Activated CD4-positive, alpha-beta T cell treated with anti-CD3 and anti-CD28 coated beads, Interleukin-2, amount 50 U/mL, for 16 hours (primary cell): ENCODE results near the gene MPZL1.
"Not testable (repeated sequence)": the region's sequence is repeated elsewhere in the genome, so short reads cannot be mapped to it uniquely, and the experiment has no call there.

Source experiments
- DNase-seq: peaks from one replicate; pipeline ENCODE4 v3.0.0-alpha.2; 2020

MPZL1 gene

DNA sequence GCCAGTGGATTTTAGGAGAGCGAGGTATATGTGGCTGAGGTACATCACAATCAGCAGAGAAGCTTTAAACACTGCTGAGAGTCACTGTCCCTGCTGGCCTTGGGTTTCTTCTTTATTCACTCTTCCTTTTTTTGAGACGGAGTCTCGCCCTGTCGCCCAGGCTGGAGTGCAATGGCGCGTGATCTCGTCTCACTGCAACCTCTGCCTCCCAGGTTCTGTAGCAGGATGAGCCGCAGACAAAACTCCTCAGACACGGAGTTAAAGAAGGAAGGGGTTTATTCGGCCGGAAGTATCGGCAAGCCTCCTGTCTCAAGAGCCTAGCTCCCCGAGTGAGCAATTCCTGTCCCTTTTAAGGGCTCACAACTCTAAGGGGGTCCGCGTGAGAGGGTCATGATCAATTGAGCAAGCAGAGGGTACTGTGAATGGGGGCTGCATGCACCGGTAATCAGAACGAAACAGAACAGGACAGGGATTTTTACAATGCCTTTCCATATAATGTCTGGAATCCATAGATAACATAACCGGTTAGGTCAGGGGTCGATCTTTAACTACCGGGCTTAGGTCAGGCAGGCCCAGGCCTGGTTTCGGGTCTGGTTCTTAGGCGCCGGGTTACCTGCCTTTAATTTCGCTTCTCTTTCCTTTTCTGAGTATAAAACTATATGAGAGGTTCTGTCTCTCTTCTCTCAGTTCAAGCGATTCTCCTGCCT, 1.9 kb upstream of the MPZL1 start:
- not testable (repeated sequence) for DNase-seq

DNA sequence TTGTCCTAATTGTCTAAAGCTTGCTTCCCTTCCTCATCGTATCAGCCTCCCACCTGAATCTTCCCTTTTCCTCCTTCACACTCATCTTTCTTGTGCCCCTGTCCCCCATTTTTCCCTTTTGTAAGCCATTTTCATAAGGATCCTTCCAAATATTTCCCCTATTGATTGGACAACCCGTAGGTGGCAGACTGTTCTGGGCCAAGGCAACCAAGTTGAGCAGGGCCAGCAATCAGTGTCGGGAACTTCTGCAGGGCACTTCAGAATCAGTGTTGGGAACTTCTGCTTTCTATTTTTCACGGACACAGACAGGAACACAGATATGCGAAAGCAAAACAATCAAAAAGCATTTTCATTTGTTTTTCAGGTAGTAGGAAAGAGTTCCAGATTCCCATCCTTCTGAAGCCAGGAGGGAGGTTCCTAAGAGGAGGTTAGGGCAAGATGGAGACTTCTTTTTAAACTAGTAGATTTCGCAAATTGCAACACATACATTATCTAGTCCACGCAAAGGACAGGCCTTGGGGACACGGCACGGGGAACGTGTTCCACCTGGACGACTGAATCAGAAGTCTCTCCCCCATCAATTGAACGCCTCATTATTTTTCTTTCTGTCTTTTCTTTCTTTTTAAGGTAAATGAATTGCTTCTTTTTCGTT, 691 bp upstream of the MPZL1 start:
- DNase-seq: no peak

DNA sequence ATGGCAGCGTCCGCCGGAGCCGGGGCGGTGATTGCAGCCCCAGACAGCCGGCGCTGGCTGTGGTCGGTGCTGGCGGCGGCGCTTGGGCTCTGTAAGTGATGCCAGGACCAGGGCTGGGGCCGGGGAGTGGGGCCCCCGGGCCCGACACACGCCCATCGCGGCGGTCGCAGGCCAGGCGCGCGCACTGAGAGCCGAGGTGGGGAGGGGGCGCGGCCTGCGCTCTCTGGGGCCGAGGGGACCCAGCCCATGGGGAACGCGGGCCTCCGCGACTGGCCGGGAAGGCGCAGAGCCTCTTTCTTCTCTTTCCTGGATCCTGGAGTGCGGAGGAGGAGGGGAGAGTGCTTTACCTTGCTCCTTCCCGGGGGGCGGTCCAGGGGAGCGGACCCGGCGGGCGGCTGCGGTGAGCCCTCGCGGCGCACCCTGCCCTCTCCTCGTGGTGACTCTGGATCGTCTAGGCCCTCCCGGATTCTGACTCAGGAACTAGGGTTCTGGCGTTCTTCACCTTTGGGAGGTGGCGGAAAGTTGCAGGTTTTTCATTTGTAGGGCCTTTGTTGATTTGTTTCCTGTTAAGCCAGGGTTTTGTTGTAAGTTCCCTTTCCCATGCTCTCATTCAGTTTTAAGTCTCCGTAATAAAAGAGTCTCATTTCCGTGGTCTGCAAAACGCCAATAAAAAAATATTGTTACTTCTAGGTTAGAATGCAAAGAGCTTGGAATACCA, 529 bp downstream of the MPZL1 start:
- no peak for DNase-seq

DNA sequence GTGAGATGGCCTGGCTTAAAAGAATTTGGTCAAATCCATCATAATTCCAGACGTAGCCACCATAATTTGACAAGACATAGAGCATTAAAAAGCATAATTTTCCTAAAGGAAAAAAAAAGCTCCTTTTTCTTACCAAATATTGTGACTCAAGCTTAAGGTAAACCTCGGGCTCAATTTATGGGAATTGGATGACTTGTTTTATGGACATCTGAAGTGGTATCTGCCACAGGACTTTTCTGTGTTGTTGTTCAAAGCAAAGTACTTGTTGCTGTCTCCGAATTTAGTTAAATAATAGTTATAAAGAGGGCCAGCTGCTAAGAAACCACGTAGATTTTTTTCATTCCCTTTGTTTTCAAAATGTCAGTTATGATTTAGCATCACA, 1.1 kb downstream of the MPZL1 start:
- no peak for DNase-seq

GRCh38 chr1:167723707-167724323, 2.0 kb downstream of the MPZL1 start:
- DNase-seq: no peak

GRCh38 chr1:167726008-167726407, 4.2 kb downstream of the MPZL1 start:
- DNase-seq: no peak

DNA sequence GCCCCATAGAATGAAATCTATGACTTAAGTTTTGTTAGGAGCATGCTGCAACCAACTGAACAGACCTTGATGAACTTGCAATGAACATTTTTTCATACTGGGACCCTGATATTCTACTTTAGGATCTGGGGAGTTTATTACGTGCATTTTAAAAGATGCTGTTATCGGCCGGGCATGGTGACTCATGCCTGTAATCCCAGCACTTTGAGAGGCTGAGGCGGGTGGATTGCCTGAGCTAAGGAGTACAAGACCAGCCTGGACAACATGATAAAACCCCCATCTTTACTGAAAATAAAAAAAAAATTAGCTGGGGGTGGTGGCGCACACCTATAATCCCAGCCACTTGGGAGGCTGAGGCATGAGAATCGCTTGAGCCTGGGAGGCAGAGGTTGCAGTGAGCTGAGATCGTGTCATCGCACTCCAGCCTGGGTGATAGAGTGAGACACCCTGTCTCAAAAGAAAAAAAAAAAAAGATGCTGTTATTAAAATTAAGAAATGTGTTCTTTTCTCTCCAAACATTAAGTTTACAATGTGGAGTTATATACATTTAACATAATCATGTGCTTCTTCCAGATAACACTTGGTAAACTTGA, 7.1 kb downstream of the MPZL1 start:
- no peak for DNase-seq

DNA sequence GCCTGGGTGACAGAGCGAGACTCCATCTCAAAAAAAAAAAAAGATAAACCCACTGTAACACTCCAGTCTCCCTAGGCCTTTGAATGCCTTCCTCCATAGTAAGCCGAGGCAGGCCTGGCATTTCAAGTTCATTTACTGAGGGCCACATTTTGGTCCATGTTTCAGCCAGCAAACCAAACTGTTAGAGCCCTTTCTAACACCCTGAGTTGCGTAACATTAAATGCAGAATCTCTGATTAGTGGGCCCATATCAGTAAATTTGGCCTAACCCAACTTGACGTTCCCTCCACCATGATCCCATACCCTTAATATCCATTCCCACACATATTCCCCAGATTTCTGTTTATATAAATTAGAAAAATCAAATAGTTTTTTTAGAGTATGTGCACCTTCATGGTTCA, 12.4 kb downstream of the MPZL1 start:
- DNase-seq: no peak

- no peak for DNase-seq
Observed at GRCh38 chr1:167734841-167735240, 13.1 kb downstream of the MPZL1 start.

DNA sequence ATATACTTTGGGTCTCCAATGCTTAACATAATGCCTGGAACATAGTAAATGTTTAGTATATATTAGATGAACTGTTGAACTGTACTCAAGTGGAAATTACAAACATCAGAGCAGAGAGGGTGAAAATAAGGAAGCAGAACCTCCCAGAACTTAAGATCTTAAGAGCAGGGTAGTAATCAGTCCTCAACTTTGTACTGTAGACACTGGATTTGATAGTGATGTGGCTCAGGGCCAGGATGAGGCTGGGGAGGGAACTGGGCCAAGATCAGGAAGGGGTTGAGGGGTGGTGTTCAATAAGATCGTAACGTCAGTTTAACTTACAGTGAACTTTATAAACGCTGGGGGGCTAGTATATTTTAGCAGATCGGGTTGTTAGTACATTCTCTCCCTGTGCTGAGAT, 15.4 kb downstream of the MPZL1 start:
- DNase-seq: no peak

DNA sequence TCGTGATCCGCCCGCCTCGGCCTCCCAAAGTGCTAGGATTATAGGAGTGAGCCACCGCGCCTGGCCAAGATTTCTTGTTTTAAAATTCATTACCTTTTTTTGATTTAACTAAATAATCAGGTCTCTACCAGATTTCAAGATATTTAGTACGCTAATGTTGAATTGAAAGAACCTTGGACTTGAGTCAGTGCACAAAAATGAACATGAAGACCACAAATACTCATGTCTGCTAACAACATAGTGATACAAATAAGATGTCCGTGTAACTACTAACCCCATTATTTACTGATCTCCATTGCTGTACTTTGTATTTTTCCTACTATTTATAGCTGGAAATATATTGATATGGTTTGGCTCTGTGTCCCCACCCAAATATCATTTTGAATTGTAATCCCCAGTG, 16.4 kb downstream of the MPZL1 start:
- DNase-seq: no peak

DNA sequence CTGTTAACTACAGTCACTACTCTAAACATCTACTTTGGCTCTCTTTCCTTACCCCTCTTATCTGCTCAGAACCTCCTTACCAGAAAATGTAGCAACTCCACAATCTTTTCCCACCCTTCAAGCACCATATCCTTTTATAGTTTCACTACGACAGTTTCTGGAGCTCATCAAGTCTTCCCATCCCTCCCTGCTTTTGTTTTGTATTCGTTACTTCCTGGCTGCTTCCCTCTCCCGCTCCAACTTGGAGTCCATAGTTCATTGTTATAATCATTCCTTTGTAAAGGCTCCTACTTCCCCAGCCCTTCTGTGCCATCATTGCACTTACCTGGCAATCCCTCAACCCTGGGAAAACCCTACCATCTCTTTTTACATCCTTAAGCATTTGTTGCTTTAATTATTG, 18.0 kb downstream of the MPZL1 start:
- DNase-seq: no peak

DNA sequence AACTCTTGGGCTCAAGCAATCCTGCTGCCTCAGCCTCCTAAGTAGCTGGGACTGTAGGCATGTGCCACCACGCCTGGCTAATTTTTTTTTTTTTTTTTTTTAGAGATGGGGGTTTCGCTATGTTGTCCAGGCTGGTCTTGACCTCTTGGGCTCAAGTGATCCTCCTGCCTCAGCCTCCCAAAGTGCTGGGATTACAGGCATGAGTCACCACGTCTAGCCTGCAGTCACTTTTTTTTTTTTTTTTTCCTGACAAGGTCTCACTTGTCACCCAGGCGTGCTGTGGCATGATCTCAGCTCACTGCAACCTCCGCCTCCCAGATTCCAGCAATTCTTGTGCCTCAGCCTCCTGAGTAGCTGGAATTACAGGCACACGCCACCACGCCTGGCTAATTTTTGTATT, 19.3 kb downstream of the MPZL1 start:
- DNase-seq: not testable (repeated sequence)

- DNase-seq: not testable (repeated sequence)
Observed at GRCh38 chr1:167742392-167743057, 20.7 kb downstream of the MPZL1 start.

DNA sequence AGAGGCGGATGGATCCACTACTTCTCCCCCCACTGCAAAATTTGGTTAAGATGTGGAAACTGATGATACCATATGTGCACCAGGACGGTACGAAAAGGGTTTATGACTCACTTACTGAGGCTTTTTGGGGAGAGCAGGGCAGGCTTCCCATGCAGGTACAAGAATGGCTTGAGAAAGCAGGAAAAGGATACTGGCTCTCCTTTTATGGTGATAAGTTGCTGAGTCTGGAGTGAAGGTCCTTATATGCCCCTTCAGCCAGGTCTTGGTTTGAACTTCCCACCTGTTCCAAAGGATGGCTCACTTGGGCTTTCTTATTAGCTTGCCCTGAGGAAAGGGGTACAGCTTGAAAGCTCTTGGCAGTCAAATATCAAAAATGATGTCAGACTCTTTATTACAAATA, 23.1 kb downstream of the MPZL1 start:
- no peak for DNase-seq

- DNase-seq: no peak
Observed at GRCh38 chr1:167746013-167746672, 24.4 kb downstream of the MPZL1 start.

GRCh38 chr1:167746988-167747655, 25.3 kb downstream of the MPZL1 start:
- no peak for DNase-seq

GRCh38 chr1:167747988-167748387, 26.2 kb downstream of the MPZL1 start:
- DNase-seq: no peak

- DNase-seq: no peak
Observed at GRCh38 chr1:167748906-167749305, 27.1 kb downstream of the MPZL1 start.

GRCh38 chr1:167749741-167750140, 28.0 kb downstream of the MPZL1 start:
- no peak for DNase-seq

DNA sequence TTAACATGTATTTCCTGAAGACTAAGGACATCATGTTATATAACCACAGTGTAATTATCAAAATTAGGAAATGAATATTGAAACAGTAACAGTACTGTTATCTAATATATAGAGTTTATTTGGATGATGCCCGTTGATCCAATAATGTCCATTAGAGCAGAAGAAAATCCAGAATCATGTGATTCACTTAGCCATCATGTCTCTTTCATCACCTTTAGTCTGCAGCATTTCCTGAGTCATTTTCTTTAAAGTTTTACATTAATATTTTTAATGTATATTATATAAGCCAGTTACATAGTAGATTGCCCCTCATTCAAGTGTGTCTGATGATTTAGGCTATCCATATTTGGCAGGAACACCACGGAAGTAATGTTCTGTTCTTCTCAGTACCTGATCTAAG, 28.9 kb downstream of the MPZL1 start:
- DNase-seq: no peak

DNA sequence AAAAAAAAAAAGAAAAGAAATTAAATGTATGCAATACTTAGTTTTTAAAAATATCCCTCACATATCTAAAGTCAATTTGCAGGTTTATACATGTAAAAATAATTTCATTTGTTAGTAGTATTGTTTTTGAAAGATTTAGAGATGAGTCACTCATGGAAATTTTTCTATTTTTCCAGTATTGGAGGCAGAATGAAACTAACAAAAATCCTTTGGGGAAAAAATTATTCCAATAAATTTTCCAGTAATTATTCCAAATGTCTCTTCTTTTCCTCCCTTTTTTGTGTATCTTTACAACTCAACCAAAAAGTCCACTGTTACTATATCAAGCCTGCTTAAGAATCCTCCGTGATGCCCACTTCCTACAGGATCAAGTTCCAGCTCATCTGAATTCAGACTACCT, 29.9 kb downstream of the MPZL1 start:
- no peak for DNase-seq
